ENCODE data around the gene CNOT9.

Gene CNOT9

GRCh38 chr2:218607436-218608115 lies 38.9 kb downstream of the CNOT9 start, which contains the start of gene PLCD4:
Gene PLCD4, plus strand, starts transcription at chr2:218607899. Its CDS starts 7,841 bp downstream, at chr2:218615740.
- no peaks in the 10 kb centered on the region; the same call in 1 of the 2 replicates for H3K27me3 ChIP-seq (replicated peaks; ENCODE audit: control insufficient read depth, insufficient read depth, low read length)
- no peaks in the 10 kb centered on the region for H3K36me3 ChIP-seq (ENCODE audit: control insufficient read depth, insufficient read depth, low read length)
- TF ChIP-seq CTCF (IDR thresholded peaks at IDR 0.05; ENCODE audit: insufficient read depth, low read length, poor library complexity, severe bottlenecking), result no peak
- no peak within 1 kb of the TSS for H3K4me3 ChIP-seq (replicated peaks; ENCODE audit: low read depth, low read length)
- DNase-seq (ENCODE audit: extremely low read depth, insufficient read length), result no peak

DNA sequence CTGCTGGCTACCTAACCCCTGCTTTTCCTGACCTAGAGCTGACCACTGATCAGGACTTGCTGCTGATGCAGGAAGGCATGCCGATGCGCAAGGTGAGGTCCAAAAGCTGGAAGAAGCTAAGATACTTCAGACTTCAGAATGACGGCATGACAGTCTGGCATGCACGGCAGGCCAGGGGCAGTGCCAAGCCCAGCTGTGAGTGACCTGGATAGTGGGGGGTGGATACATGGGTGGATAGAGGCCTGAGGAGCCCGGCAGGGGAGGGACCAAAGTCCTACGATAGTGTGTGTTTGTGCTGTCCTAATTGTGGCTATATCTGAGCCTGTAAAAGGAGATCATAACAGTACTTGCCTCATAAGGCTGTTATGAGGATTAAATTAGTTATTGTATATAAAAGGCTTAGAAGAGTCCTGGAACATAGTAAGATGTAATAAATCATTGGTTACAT lies 47.3 kb downstream of the CNOT9 start:
- H3K36me3 ChIP-seq (ENCODE audit: control insufficient read depth, insufficient read depth, low read length), result no peaks in the 10 kb centered on the region
- no peak overlapping the region for H3K4me3 ChIP-seq (replicated peaks; ENCODE audit: low read depth, low read length)
- DNase-seq (ENCODE audit: extremely low read depth, insufficient read length), result no peak
- no peak for TF ChIP-seq CTCF (IDR thresholded peaks at IDR 0.05; ENCODE audit: insufficient read depth, low read length, poor library complexity, severe bottlenecking)
- no peaks in the 10 kb centered on the region; the same call in 1 of the 2 replicates for H3K27me3 ChIP-seq (replicated peaks; ENCODE audit: control insufficient read depth, insufficient read depth, low read length)

DNA sequence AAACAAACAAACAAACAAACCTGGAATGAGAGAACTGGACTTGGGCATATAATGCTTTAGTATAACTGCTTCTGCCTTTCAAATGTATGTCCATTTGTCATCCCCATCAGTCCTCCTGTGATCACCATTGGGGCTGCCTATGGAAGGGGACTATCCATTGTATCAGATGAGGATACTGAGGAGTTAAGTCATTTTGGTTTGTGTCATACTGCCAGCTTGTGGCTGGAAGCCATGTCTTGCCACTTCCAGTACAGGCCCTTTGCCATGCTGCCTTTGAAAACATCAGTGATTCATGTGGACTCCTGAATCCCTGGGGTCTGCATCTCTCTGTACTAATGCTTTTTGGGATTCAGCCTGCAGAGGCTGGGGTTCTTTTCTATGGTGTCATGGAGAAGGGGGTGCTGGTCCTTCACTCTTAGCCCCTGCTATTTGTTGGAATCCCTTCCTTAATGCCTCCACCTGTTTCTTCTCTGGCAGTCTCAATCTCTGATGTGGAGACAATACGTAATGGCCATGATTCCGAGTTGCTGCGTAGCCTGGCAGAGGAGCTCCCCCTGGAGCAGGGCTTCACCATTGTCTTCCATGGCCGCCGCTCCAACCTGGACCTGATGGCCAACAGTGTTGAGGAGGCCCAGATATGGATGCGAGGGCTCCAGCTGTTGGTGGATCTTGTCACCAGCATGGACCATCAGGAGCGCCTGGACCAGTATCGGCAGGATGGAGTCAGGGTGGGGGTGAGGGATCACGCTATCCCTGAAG lies 49.6 kb downstream of the CNOT9 start:
- no peak overlapping the region for H3K4me3 ChIP-seq (replicated peaks; ENCODE audit: low read depth, low read length)
- TF ChIP-seq CTCF (IDR thresholded peaks at IDR 0.05; ENCODE audit: insufficient read depth, low read length, poor library complexity, severe bottlenecking), result no peak
- H3K36me3 ChIP-seq (ENCODE audit: control insufficient read depth, insufficient read depth, low read length), result no peaks in the 10 kb centered on the region
- H3K27me3 ChIP-seq (replicated peaks; ENCODE audit: control insufficient read depth, insufficient read depth, low read length), result no peaks in the 10 kb centered on the region; the same call in 1 of the 2 replicates
- no peak for DNase-seq (ENCODE audit: extremely low read depth, insufficient read length)

- Histone ChIP-seq H3K36me3 (ENCODE audit: control insufficient read depth, insufficient read depth, low read length) (no peaks in the 10 kb centered on the region), H3K27me3 (replicated peaks; ENCODE audit: control insufficient read depth, insufficient read depth, low read length) (no peaks in the 10 kb centered on the region), H3K4me3 (replicated peaks; ENCODE audit: low read depth, low read length) (no peak overlapping the region)
- no peak for TF ChIP-seq CTCF (IDR thresholded peaks at IDR 0.05; ENCODE audit: insufficient read depth, low read length, poor library complexity, severe bottlenecking)
- DNase-seq (ENCODE audit: extremely low read depth, insufficient read length), result no peak
Observed at GRCh38 chr2:218621007-218621406, 52.4 kb downstream of the CNOT9 start.

DNA sequence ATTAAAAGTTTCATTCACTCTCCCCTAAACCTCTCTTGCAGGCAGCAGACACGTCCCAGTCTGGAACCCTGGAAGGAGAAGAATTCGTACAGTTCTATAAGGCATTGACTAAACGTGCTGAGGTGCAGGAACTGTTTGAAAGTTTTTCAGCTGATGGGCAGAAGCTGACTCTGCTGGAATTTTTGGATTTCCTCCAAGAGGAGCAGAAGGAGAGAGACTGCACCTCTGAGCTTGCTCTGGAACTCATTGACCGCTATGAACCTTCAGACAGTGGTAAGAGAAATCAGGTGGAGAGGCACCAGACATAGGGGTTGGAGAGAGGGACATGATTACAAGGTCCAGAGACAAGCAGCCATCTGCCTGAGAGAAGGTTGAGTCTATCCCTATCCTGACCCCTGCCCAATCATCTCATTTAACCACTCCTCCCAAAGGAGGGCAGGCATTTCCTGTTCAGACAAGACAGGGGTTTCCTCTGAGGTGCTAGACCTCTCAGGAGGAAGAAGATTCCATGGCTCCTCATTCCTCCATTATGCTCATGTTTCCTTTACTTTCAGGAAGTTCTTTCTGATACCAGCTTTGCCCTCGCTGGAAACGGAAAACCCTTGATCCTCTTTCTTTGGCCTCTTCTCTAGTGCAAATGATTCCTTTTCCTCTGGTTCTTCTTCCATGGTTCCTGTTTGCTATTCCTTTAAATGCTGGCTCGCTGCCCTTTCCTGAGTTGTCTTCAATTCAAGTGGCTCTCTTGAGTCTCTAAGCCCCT lies 54.1 kb downstream of the CNOT9 start:
- Histone ChIP-seq H3K4me3 (replicated peaks; ENCODE audit: low read depth, low read length) (no peak overlapping the region), H3K27me3 (replicated peaks; ENCODE audit: control insufficient read depth, insufficient read depth, low read length) (no peaks in the 10 kb centered on the region), H3K36me3 (ENCODE audit: control insufficient read depth, insufficient read depth, low read length) (no peaks in the 10 kb centered on the region)
- TF ChIP-seq CTCF (IDR thresholded peaks at IDR 0.05; ENCODE audit: insufficient read depth, low read length, poor library complexity, severe bottlenecking), result no peak
- DNase-seq (ENCODE audit: extremely low read depth, insufficient read length), result no peak
